Panc1 (cell line): ENCODE data around the gene PRKD1. TPM values are rescaled to one million over a fixed set of nuclear protein-coding genes. Genes with fewer than 3 reads are reported as not detected.

Experiments used
- ATAC-seq: fragments of 200-7000 bp; cut with Tn5 transposase; 2 replicates; pipeline ENCODE4 v1.9.1; 2020; ENCODE audit warnings: mild to moderate bottlenecking, moderate library complexity
- BruUV-seq: library from RNA; stranded (reverse); fragments of 400-500 nt; replicated peaks from 2 replicates; lab custom pipeline; 2021; lab: Mats Ljungman, UMichigan
- CTCF ChIA-PET: fragments of 300-600 bp; sonication (Branson Sonifier 250); formaldehyde crosslinking; loops from one replicate; lab custom pipeline; 2022; ENCODE audit warnings: antibody characterized with exemption; lab: Charles Lee
- POLR2A ChIA-PET: fragments of 300-600 bp; sonication (Branson Sonifier 250); formaldehyde crosslinking; loops from one replicate; lab custom pipeline; 2022; ENCODE audit warnings: antibody characterized with exemption; lab: Charles Lee
- DNase-seq: peaks from one replicate; pipeline ENCODE4 v3.0.0-alpha.2; 2010; ENCODE audit warnings: low read depth, low spot score
- H3K27ac ChIP-seq: 2 replicates; pipeline ENCODE4 v1.5.1; 2011; ENCODE audit warnings: mild to moderate bottlenecking, low read length, inconsistent platforms
- H3K27me3 ChIP-seq: fragments of 200-500 bp; sonication (Bioruptor generic); 2 replicates; pipeline ENCODE4 v1.6.0; 2014; ENCODE audit warnings: low read length, inconsistent platforms; ENCODE audit not compliant: control insufficient read depth, insufficient read depth
- H3K36me3 ChIP-seq: fragments of 200-500 bp; sonication (Bioruptor generic); 2 replicates; pipeline ENCODE4 v1.5.1; 2014; ENCODE audit warnings: inconsistent platforms, mild to moderate bottlenecking, low read length, moderate library complexity; ENCODE audit not compliant: control insufficient read depth, insufficient read depth
- H3K4me1 ChIP-seq: 2 replicates; pipeline ENCODE4 v1.5.1; 2011; ENCODE audit warnings: inconsistent platforms, mild to moderate bottlenecking, low read length, moderate library complexity; ENCODE audit not compliant: control insufficient read depth, insufficient read depth
- H3K4me3 ChIP-seq, 2 experiments: 2 replicates each; pipeline ENCODE4 v1.5.1; 2011 to 2012; ENCODE audit warnings: low read depth in 2 of 2, low read length in 2 of 2, mild to moderate bottlenecking in 2 of 2, inconsistent platforms in 1 of 2, moderate library complexity in 1 of 2
- H3K9me3 ChIP-seq: fragments of 200-500 bp; sonication (Bioruptor generic); 2 replicates; pipeline ENCODE4 v1.5.1; 2014; ENCODE audit warnings: low read depth, mild to moderate bottlenecking, inconsistent platforms, low read length, moderate library complexity; ENCODE audit not compliant: control insufficient read depth, insufficient read depth
- CTCF ChIP-seq: fragments of 450-650 bp; IDR thresholded peaks from 2 replicates; pipeline ENCODE4 v1.5.1; 2017; ENCODE audit warnings: mild to moderate bottlenecking
- POLR2AphosphoS5 ChIP-seq: IDR thresholded peaks from 2 replicates; pipeline ENCODE4 v1.6.1; 2012; ENCODE audit warnings: mild to moderate bottlenecking, low read depth, low read length, moderate library complexity
- REST ChIP-seq, 2 experiments: IDR thresholded peaks; 2 replicates each; pipeline ENCODE4 v1.6.1; 2011 to 2012; ENCODE audit warnings: low read depth in 2 of 2, control low read depth in 1 of 2, low read length in 1 of 2, mild to moderate bottlenecking in 1 of 2, moderate library complexity in 1 of 2; ENCODE audit not compliant: insufficient read depth in 1 of 2
- SIN3A ChIP-seq: IDR thresholded peaks from 2 replicates; pipeline ENCODE4 v1.6.1; 2012; ENCODE audit warnings: low read depth, mild to moderate bottlenecking, low read length, moderate library complexity, borderline replicate concordance; ENCODE audit not compliant: insufficient read depth
- TCF7L2 ChIP-seq: IDR thresholded peaks from 2 replicates; pipeline ENCODE4 v1.6.1; 2011; ENCODE audit warnings: mild to moderate bottlenecking, low read depth, low read length, inconsistent platforms
- in situ Hi-C: cut with HindIII; loops from 2 replicates; pipeline ENCODE4 v1.10.0; 2016; ENCODE audit warnings: low sequenced_read_pairs, low pct_unique_long_range_greater_than_20kb
- intact Hi-C: fragments of 100-400 bp; cut with micrococcal nuclease; formaldehyde crosslinking; loops from one replicate; pipeline ENCODE4 v1.10.0; 2022; ENCODE audit not compliant: unreplicated experiment
- total RNA-seq: library from RNA; stranded (reverse); gene quantifications from one replicate; pipeline ENCODE4 v1.2.1, GENCODE V29; 2021; ENCODE audit not compliant: unreplicated experiment

Gene PRKD1
- total RNA-seq, 1 experiment from 2014 or later = 8.2 TPM

DNA sequence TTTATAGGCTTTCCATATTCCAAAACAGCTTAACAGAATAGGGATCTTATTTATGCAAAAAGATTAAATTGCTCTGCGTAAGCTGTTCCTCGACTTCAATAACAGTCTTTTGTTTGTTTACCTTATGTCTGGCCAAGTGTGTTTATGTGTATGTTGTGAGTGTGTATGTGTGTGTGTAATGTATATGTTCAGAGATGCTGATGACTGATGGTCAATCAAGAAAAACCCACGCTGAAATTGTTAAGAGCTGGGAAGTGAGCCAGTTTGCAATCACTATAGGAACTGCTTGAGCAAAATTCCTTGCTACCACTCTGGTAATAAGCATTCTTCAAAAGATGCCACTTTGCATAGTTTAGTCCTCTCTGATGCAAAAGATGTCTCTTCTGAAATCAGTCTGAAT lies 59.6 kb downstream of the PRKD1 start:
- in situ Hi-C loops = no loop called here
- no peak overlapping the region for H3K4me3 ChIP-seq
- H3K9me3 ChIP-seq = no peaks in the 10 kb centered on the region
- ATAC-seq (no peak), DNase-seq (no peak)
- intact Hi-C loops = no loop called here
- H3K36me3 ChIP-seq = no peaks in the 10 kb centered on the region
- ChIA-PET POLR2A (no interaction called here), CTCF (no interaction called here)
- TF ChIP-seq TCF7L2 (no peak), POLR2AphosphoS5 (no peak), CTCF (no peak)
- no peaks in the 10 kb centered on the region for H3K27me3 ChIP-seq
- no peak overlapping the region for H3K27ac ChIP-seq
- no TSS peak for BruUV-seq
- no peaks in the 10 kb centered on the region for H3K4me1 ChIP-seq

- Histone ChIP-seq H3K27ac (no peak overlapping the region), H3K36me3 (no peaks in the 10 kb centered on the region), H3K4me1 (no peaks in the 10 kb centered on the region), H3K9me3 (no peaks in the 10 kb centered on the region), H3K27me3 (no peaks in the 10 kb centered on the region), H3K4me3 (no peak overlapping the region)
- no peak for TF ChIP-seq REST (IDR thresholded peaks at IDR 0.05; ENCODE audit: insufficient read depth in 1 of 2, low read depth in 2 of 2, low read length in 1 of 2)
- no peak for TF ChIP-seq SIN3A
- no peak for TF ChIP-seq CTCF
- no peak for TF ChIP-seq TCF7L2
- no peak for TF ChIP-seq POLR2AphosphoS5
- intact Hi-C loops = no loop called here
- BruUV-seq = no TSS peak
- ATAC-seq = no peak
- ChIA-PET POLR2A (no interaction called here), CTCF (no interaction called here)
- in situ Hi-C loops = no loop called here
- no peak for DNase-seq
These were observed 62.3 kb downstream of the PRKD1 start for GRCh38 chr14:29865299-29865698.

DNA sequence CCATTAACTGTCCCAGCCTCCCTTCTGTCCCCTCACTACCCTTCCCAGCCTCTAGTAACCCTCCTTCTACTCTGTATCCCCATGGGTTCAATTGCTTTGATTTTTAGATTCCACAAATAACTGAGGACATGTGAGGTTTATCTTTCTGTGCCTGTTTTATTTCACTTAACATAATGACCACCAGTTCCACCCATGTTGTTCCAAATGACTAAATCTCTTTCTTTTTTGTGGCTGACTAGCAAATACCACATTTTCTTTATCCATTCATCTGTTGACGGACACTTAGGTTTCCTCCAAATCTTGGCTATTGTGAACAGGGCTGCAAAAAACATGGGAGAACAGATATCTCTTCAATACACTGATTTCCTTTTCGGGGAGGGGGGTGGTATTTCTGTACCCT lies 65.7 kb downstream of the PRKD1 start:
- ATAC-seq (no peak), DNase-seq (no peak)
- ChIA-PET POLR2A (no interaction called here), CTCF (no interaction called here)
- Histone ChIP-seq H3K36me3 (no peaks in the 10 kb centered on the region), H3K9me3 (no peaks in the 10 kb centered on the region), H3K27me3 (no peaks in the 10 kb centered on the region), H3K4me1 (no peaks in the 10 kb centered on the region), H3K4me3 (no peak overlapping the region), H3K27ac (no peak overlapping the region)
- in situ Hi-C loops = no loop called here
- TF ChIP-seq CTCF (no peak), POLR2AphosphoS5 (no peak), TCF7L2 (no peak), SIN3A (no peak), REST (IDR thresholded peaks at IDR 0.05; ENCODE audit: insufficient read depth in 1 of 2, low read depth in 2 of 2, low read length in 1 of 2) (no peak)
- no TSS peak for BruUV-seq
- intact Hi-C loops = no loop called here
